ENCODE results near the gene SETD5.

SETD5 gene

DNA sequence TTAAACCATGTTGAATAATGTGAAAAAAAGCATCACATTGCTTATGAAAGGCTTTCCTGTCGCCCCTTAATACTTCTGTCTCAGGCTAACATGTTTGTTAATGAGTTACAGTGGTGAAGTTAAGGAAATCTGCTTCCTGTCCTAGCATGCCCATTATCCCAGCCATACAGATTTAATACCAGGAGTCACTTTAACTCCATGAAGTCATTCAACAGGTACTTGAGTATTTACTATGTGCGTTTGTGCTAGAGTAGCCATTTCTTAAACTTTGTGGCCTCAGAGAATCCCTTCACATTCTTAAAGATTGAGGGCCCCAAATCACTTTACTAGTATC, 10.1 kb upstream of the SETD5 start:
- Histone ChIP-seq H3K36me3 (peaks cover 96% of the 10 kb centered on the region), H3K4me1 (no peaks in the 10 kb centered on the region), H3K4me2 (no peak overlapping the region), H3K4me3 (no peak overlapping the region), H3K27me3 (no peaks in the 10 kb centered on the region), H3K27ac (no peak overlapping the region), H4K20me1 (peaks cover 68% of the 10 kb centered on the region), H3K9me3 (no peaks in the 10 kb centered on the region), H3K9ac (no peak overlapping the region)
- no peak for TF ChIP-seq Cebpa-rat (IDR thresholded peaks at IDR 0.05)

DNA sequence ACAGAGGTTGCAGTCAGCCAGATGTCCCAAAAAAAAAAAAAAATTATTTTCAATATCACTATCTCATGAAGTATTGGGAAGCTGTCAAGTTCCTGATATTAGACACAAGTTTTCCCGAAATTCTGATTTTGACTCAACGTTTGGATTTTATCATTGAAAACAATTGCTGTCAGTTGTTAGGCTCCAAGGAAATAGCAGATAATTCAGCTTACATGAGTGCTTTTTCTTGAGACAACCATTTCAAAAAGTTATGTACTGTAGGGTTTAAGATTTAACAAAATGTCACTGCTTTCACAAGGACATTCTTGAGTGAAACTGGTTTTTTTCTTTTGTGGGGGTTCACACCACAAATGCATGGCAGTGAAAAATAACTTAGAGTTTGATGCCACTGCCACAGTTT, 9.3 kb upstream of the SETD5 start:
- Histone ChIP-seq H3K4me1 (peaks cover 5% of the 10 kb centered on the region), H3K4me3 (no peak overlapping the region), H3K36me3 (peaks cover 96% of the 10 kb centered on the region), H4K20me1 (peaks cover 77% of the 10 kb centered on the region), H3K9ac (no peak overlapping the region), H3K27ac (no peak overlapping the region), H3K9me3 (no peaks in the 10 kb centered on the region), H3K27me3 (no peaks in the 10 kb centered on the region), H3K4me2 (no peak overlapping the region)
- no peak for TF ChIP-seq Cebpa-rat (IDR thresholded peaks at IDR 0.05)

- Histone ChIP-seq H3K36me3 (peaks cover 96% of the 10 kb centered on the region), H3K9ac (no peak overlapping the region), H4K20me1 (peaks cover 83% of the 10 kb centered on the region), H3K9me3 (no peaks in the 10 kb centered on the region), H3K4me2 (no peak overlapping the region), H3K4me1 (peaks cover 11% of the 10 kb centered on the region), H3K27me3 (no peaks in the 10 kb centered on the region), H3K4me3 (no peak overlapping the region), H3K27ac (no peak overlapping the region)
- TF ChIP-seq Cebpa-rat (IDR thresholded peaks at IDR 0.05): no peak
Measured at GRCh38 chr3:9388562-9389272, 8.7 kb upstream of the SETD5 start.

DNA sequence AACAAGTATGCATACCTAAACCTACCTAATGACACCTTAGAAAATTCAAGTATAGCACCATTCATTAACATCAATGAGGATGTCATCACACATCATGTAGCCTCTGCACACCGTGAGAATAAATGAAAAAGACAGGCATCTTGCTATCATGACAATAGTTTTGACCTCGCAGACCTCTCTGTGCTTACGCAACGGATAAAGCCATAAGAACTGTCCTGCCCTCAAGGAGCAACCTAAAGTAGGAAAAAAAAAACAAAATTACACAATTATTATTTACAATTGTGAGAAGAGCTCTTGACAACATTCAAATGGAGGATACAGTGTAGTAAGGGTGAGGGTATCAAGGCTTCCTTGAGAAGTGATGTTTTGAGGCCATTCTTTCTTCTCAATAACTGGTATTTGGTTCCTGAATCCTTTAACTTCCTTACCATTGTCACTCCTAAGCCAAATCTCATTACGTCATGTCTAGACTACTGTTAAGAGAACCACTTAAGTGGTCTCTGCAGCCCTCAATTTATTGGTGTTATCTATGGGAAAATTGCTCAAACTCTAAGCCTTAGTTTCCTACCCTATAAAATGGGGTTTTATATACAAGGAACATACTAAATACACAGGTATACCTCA, 7.0 kb upstream of the SETD5 start:
- Histone ChIP-seq H3K4me1 (peaks cover 27% of the 10 kb centered on the region), H3K27ac (no peak overlapping the region), H4K20me1 (peaks cover 91% of the 10 kb centered on the region), H3K9me3 (no peaks in the 10 kb centered on the region), H3K36me3 (peaks cover 96% of the 10 kb centered on the region), H3K4me3 (no peak overlapping the region), H3K9ac (no peak overlapping the region), H3K4me2 (no peak overlapping the region), H3K27me3 (no peaks in the 10 kb centered on the region)
- TF ChIP-seq Cebpa-rat (IDR thresholded peaks at IDR 0.05): no peak

DNA sequence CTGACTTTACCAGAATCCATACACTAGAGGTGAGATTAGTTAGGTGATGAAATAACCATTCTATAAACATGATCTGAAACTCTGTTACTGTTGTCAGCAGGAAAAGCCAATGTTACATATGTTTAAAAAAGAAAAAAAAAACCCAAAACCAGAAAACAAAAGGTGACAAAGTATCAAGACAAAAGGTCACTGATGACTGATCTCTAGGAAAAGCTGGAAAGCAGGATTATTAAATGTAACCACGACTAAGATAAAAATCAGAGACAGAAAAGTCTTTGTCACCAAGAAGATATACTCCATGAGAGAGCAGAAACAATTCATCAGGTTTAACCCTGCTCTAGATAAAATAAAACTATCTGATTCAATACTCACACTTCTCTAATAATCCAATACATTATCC, 5.4 kb upstream of the SETD5 start:
- peaks cover 33% of the 10 kb centered on the region for H3K4me1 ChIP-seq

GRCh38 chr3:9395570-9396300, 1.7 kb upstream of the SETD5 start:
- Histone ChIP-seq H3K27ac (peak overlapping the region; percentile 99), H3K4me3 (peak overlapping the region; percentile 90), H3K4me1 (peaks cover 47% of the 10 kb centered on the region), H4K20me1 (peaks cover 84% of the 10 kb centered on the region), H3K36me3 (peaks cover 46% of the 10 kb centered on the region), H3K9ac (peak overlapping the region; percentile 99), H3K9me3 (no peaks in the 10 kb centered on the region), H3K27me3 (no peaks in the 10 kb centered on the region), H3K4me2 (peak overlapping the region; percentile 89)
- no peak for TF ChIP-seq Cebpa-rat (IDR thresholded peaks at IDR 0.05)

More for the DNA sequence above, 5.4 kb upstream of the SETD5 start:
- Histone ChIP-seq H3K4me3 (no peak overlapping the region), H3K4me2 (no peak overlapping the region), H3K27me3 (no peaks in the 10 kb centered on the region), H3K27ac (no peak overlapping the region), H3K9ac (no peak overlapping the region), H4K20me1 (peaks cover 94% of the 10 kb centered on the region), H3K36me3 (peaks cover 82% of the 10 kb centered on the region), H3K9me3 (no peaks in the 10 kb centered on the region)
- TF ChIP-seq Cebpa-rat (IDR thresholded peaks at IDR 0.05): no peak

DNA sequence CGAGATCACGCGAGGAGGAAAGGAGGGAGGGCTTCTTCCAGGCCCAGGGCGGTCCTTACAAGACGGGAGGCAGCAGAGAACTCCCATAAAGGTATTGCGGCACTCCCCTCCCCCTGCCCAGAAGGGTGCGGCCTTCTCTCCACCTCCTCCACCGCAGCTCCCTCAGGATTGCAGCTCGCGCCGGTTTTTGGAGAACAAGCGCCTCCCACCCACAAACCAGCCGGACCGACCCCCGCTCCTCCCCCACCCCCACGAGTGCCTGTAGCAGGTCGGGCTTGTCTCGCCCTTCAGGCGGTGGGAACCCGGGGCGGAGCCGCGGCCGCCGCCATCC, 1.1 kb upstream of the SETD5 start:
- Histone ChIP-seq H3K27me3 (no peaks in the 10 kb centered on the region), H3K27ac (peak overlapping the region; percentile 99), H3K4me2 (peak overlapping the region; percentile 89), H3K4me1 (peaks cover 53% of the 10 kb centered on the region), H3K9ac (peak overlapping the region; percentile 99), H4K20me1 (peaks cover 84% of the 10 kb centered on the region), H3K9me3 (no peaks in the 10 kb centered on the region), H3K4me3 (peak overlapping the region; percentile 90), H3K36me3 (peaks cover 41% of the 10 kb centered on the region)
- no peak for TF ChIP-seq Cebpa-rat (IDR thresholded peaks at IDR 0.05)

DNA sequence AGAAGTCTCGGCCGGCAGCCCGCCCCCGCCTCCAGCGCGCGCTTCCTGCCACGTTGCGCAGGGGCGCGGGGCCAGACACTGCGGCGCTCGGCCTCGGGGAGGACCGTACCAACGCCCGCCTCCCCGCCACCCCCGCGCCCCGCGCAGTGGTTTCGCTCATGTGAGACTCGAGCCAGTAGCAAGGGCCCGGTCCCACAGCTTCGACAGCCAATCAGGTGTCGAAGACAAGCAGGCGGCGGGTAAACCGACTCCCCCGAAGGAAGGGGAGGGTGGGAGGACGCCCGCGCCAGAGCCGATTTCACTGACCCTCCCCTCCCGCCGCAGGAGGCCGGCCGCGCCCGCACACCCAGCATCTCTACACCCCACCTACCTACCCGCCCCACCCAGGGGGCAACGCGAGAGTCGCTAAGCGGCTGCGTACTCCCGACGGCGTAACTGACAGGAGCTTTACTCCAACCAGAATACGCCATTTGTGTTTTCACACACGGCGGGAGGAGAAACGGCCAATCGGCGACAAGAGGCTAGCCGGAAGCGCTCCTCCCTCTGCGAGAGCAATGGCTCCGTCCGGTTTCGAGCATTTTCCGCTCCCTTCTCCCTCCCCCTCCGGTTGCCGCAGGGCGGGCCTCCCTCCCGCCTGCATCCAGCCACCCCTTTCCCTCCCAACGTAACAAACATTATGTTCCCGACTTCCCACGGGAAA, 633 bp upstream of the SETD5 start:
- TF ChIP-seq Cebpa-rat (IDR thresholded peaks at IDR 0.05): no peak
- Histone ChIP-seq H3K4me1 (peaks cover 58% of the 10 kb centered on the region), H4K20me1 (peaks cover 84% of the 10 kb centered on the region), H3K4me3 (peak overlapping the region; percentile 90), H3K9ac (peak overlapping the region; percentile 99), H3K9me3 (no peaks in the 10 kb centered on the region), H3K36me3 (peaks cover 36% of the 10 kb centered on the region), H3K4me2 (peak overlapping the region; percentile 89), H3K27ac (peak overlapping the region; percentile 99), H3K27me3 (no peaks in the 10 kb centered on the region)

DNA sequence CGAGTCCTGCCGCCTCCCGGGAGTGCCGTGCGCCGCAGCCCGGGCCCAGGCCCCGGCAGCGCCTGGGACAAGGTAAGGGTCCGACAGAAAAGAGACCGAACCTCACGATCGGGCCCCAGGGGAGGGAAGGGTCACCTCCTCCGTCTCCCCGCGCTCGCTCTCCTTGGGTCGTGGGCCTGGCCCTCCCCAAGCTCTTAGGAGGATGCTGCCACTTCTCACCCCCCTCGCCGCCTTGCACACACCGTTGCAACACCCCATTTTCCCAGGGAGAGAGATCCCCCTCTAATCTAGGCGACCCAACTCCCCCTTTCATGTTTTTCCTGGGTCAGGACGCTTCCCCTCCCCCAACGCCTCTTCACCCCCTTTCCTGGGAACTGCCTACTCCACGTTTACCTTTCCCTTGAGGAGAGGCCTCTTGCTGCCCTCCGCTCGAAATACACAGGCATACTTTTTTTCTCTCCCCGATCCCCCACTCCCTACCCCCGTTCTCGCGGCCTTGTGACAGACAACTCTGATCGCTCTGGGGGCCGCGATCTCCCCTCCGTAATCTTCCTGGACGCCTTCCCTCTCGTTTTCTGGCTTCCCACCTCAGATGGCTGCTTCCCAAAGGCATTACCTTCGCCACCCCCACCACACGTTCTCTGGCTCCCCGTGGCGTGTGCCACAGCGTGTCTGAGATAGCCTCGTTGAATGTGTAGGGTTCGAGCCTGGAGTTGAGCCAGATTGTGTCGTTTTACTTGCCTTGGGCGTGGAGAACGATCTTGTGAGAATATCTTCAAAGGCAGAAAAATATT, 688 bp downstream of the SETD5 start:
- H3K9me3 ChIP-seq: no peaks in the 10 kb centered on the region
- peak overlapping the region; percentile 93 for H3K4me2 ChIP-seq
- peaks cover 23% of the 10 kb centered on the region for H3K36me3 ChIP-seq
- H3K4me1 ChIP-seq: peaks cover 67% of the 10 kb centered on the region
- H4K20me1 ChIP-seq: peaks cover 84% of the 10 kb centered on the region
- peak overlapping the region; percentile 99 for H3K9ac ChIP-seq
- H3K27ac ChIP-seq: peak overlapping the region; percentile 99
- H3K27me3 ChIP-seq: no peaks in the 10 kb centered on the region
- peak overlapping the region; percentile 90 for H3K4me3 ChIP-seq
- no peak for TF ChIP-seq Cebpa-rat (IDR thresholded peaks at IDR 0.05)
